Smooth muscle cell (in vitro differentiated cells): Measurements from ENCODE around the gene ERMAP. TPM values are rescaled to one million over a fixed set of nuclear protein-coding genes. Genes with fewer than 3 reads are reported as not detected.

Experiments used
- DNase-seq: peaks from one replicate; lab custom pipeline; 2025; ENCODE audit not compliant: unreplicated experiment; lab: John Stamatoyannopoulos, UW
- H2AFZ ChIP-seq: fragments of 200-600 bp; sonication (generic); 2 replicates; pipeline ENCODE4 v1.6.0; 2016; ENCODE audit warnings: antibody characterized with exemption, low read depth, mild to moderate bottlenecking
- H3F3A ChIP-seq: fragments of 200-600 bp; sonication (generic); 2 replicates; pipeline ENCODE4 v1.6.0; 2017; ENCODE audit warnings: antibody characterized with exemption, low read depth
- H3K27ac ChIP-seq: fragments of 200-600 bp; sonication (generic); 2 replicates; pipeline ENCODE4 v1.5.1; 2016; ENCODE audit warnings: low read depth, mild to moderate bottlenecking
- H3K27me3 ChIP-seq: fragments of 200-600 bp; sonication (generic); 2 replicates; pipeline ENCODE4 v1.6.1; 2016; ENCODE audit warnings: low read depth, mild to moderate bottlenecking
- H3K36me3 ChIP-seq: fragments of 200-600 bp; sonication (generic); 2 replicates; pipeline ENCODE4 v1.5.1; 2016; ENCODE audit warnings: low read depth
- H3K4me1 ChIP-seq: fragments of 200-600 bp; sonication (generic); 2 replicates; pipeline ENCODE4 v1.5.1; 2016; ENCODE audit warnings: low read depth
- H3K4me2 ChIP-seq: fragments of 200-600 bp; sonication (generic); 2 replicates; pipeline ENCODE4 v1.6.0; 2016; ENCODE audit warnings: mild to moderate bottlenecking
- H3K4me3 ChIP-seq: fragments of 200-600 bp; sonication (generic); 2 replicates; pipeline ENCODE4 v1.5.1; 2016; ENCODE audit warnings: mild to moderate bottlenecking
- H3K79me2 ChIP-seq: fragments of 200-600 bp; sonication (generic); 2 replicates; pipeline ENCODE4 v1.6.0; 2016; ENCODE audit warnings: low read depth, mild to moderate bottlenecking
- H3K9ac ChIP-seq: fragments of 200-600 bp; sonication (generic); 2 replicates; pipeline ENCODE4 v1.6.0; 2016; ENCODE audit warnings: low read depth
- H3K9me3 ChIP-seq: fragments of 200-600 bp; sonication (generic); replicated peaks from 2 replicates; pipeline ENCODE4 v1.5.1; 2016; ENCODE audit warnings: low read depth
- H4K20me1 ChIP-seq: fragments of 200-600 bp; sonication (generic); 2 replicates; pipeline ENCODE4 v1.6.0; 2016; ENCODE audit warnings: low read depth
- WGBS: methylation state at CpG from one replicate; pipeline ENCODE4 v1.1.7; 2016; ENCODE audit warnings: low lambda C conversion rate; 5-methylcytosine and 5-hydroxymethylcytosine counted together
- polyA plus RNA-seq: library from polyadenylated mRNA; unstranded; fragments of >200 nt; fragmentation: Nextera tagmentation; extraction: Ambion mirVana; gene quantifications from 2 replicates; pipeline ENCODE4 v1.2.1, GENCODE V29; 2016
- total RNA-seq: library from RNA; depleted of rRNA; stranded (reverse); fragments of >200 nt; gene quantifications from 2 replicates; pipeline ENCODE4 v1.2.3, GENCODE V29; 2014
- TF ChIP-seq, protein P1 (sequence below): fragments of 200-600 bp; sonication (generic); IDR thresholded peaks from 2 replicates; pipeline ENCODE4 v1.5.1; 2017; ENCODE audit warnings: borderline replicate concordance, mild to moderate bottlenecking, antibody characterized with exemption; ENCODE audit not compliant: insufficient read depth, poor library complexity, severe bottlenecking

ERMAP gene
- total and polyA plus RNA-seq, 2 experiments from 2014 or later, result 4.1 to 5.1 TPM

GRCh38 chr1:42838482-42839190 lies 21.7 kb downstream of the ERMAP start:
- no peaks in the 10 kb centered on the region for H3K4me1 ChIP-seq
- H3K36me3 ChIP-seq, result no peaks in the 10 kb centered on the region
- no peak overlapping the region for H3K27ac ChIP-seq
- no peaks in the 10 kb centered on the region for H3F3A ChIP-seq
- no peak overlapping the region for H3K4me2 ChIP-seq
- no peaks in the 10 kb centered on the region for H3K79me2 ChIP-seq
- H4K20me1 ChIP-seq, result no peaks in the 10 kb centered on the region
- H2AFZ ChIP-seq, result no peak overlapping the region
- TF ChIP-seq, protein P1, sequence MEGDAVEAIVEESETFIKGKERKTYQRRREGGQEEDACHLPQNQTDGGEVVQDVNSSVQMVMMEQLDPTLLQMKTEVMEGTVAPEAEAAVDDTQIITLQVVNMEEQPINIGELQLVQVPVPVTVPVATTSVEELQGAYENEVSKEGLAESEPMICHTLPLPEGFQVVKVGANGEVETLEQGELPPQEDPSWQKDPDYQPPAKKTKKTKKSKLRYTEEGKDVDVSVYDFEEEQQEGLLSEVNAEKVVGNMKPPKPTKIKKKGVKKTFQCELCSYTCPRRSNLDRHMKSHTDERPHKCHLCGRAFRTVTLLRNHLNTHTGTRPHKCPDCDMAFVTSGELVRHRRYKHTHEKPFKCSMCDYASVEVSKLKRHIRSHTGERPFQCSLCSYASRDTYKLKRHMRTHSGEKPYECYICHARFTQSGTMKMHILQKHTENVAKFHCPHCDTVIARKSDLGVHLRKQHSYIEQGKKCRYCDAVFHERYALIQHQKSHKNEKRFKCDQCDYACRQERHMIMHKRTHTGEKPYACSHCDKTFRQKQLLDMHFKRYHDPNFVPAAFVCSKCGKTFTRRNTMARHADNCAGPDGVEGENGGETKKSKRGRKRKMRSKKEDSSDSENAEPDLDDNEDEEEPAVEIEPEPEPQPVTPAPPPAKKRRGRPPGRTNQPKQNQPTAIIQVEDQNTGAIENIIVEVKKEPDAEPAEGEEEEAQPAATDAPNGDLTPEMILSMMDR, result no peak
- H3K9me3 ChIP-seq, result no peaks in the 10 kb centered on the region
- H3K9ac ChIP-seq, result no peak overlapping the region
- H3K4me3 ChIP-seq, result no peak overlapping the region
- WGBS, result 93% methylated on average over 7 of the region's 7 CpGs
- H3K27me3 ChIP-seq, result no peaks in the 10 kb centered on the region
- no peak for DNase-seq

GRCh38 chr1:42841010-42841409 lies 24.1 kb downstream of the ERMAP start:
- Histone ChIP-seq H4K20me1 (no peaks in the 10 kb centered on the region), H3K4me3 (no peak overlapping the region), H3K4me2 (no peak overlapping the region), H3K4me1 (peaks cover 4% of the 10 kb centered on the region), H3K9ac (no peak overlapping the region), H3K27me3 (no peaks in the 10 kb centered on the region), H3K27ac (no peak overlapping the region), H3K36me3 (no peaks in the 10 kb centered on the region), H3K9me3 (no peaks in the 10 kb centered on the region), H3F3A (no peaks in the 10 kb centered on the region), H3K79me2 (no peaks in the 10 kb centered on the region), H2AFZ (no peak overlapping the region)
- WGBS, result 91% methylated on average over 3 of the region's 3 CpGs
- DNase-seq, result no peak
- TF ChIP-seq, protein P1, result no peak

- no peaks in the 10 kb centered on the region for H3K9me3 ChIP-seq
- no peak for DNase-seq
- WGBS, result 98% methylated on average over 2 of the region's 2 CpGs
Observed at GRCh38 chr1:42841440-42842147, 24.7 kb downstream of the ERMAP start.

More at GRCh38 chr1:42841440-42842147, 24.7 kb downstream of the ERMAP start:
- Histone ChIP-seq H4K20me1 (no peaks in the 10 kb centered on the region), H2AFZ (no peak overlapping the region), H3F3A (no peaks in the 10 kb centered on the region), H3K9ac (no peak overlapping the region), H3K4me2 (no peak overlapping the region), H3K27ac (no peak overlapping the region), H3K36me3 (no peaks in the 10 kb centered on the region), H3K4me3 (no peak overlapping the region), H3K4me1 (peaks cover 4% of the 10 kb centered on the region), H3K27me3 (no peaks in the 10 kb centered on the region), H3K79me2 (no peaks in the 10 kb centered on the region)
- TF ChIP-seq, protein P1, result no peak
